Sigmoid colon (tissue), 7 donors: Measurements from ENCODE around the gene PWP2. TPM values are rescaled to one million over a fixed set of nuclear protein-coding genes. Genes with fewer than 3 reads are reported as not detected.

Experiments used
- DNase-seq: peaks from one replicate; pipeline ENCODE4 v3.0.0-alpha.2; 2019
- H3K27ac ChIP-seq, 4 donors: fragments of 200-600 bp; sonication (generic); one replicate each; pipeline ENCODE4 v1.5.1; 2016 to 2019; ENCODE audit warnings: mild to moderate bottlenecking in 1 of 4
- H3K27me3 ChIP-seq, 3 donors: fragments of 200-600 bp; sonication (generic); one replicate each; pipeline ENCODE4 v1.5.1; 2019; ENCODE audit warnings: mild to moderate bottlenecking in 1 of 3
- H3K36me3 ChIP-seq, 4 donors: fragments of 200-600 bp; sonication (generic); one replicate each; pipeline ENCODE4 v1.5.1; 2016 to 2019
- H3K4me1 ChIP-seq, 4 donors: fragments of 200-600 bp; sonication (generic); one replicate each; pipeline ENCODE4 v1.5.1; 2017 to 2019
- H3K4me3 ChIP-seq, 4 donors: fragments of 200-600 bp; sonication (generic); one replicate each; pipeline ENCODE4 v1.5.1; 2017 to 2019; ENCODE audit warnings: mild to moderate bottlenecking in 2 of 4, moderate library complexity in 1 of 4
- H3K9me3 ChIP-seq, 4 donors: fragments of 200-600 bp in 3 of 4; sonication (generic) in 3 of 4; one replicate each; pipeline versions ENCODE4 v1.5.1 to v1.6.1; 2013 to 2019
- CTCF ChIP-seq, 4 experiments: fragments of 450-650 bp in 3 of 4; fragments of 200-600 bp in 1 of 4; IDR thresholded peaks; one replicate each; pipeline ENCODE4 v1.5.1; 2016 to 2019; ENCODE audit warnings: antibody characterized with exemption in 4 of 4, mild to moderate bottlenecking in 3 of 4, moderate library complexity in 2 of 4
- EP300 ChIP-seq, 4 donors: sonication (generic); formaldehyde crosslinking; IDR thresholded peaks; one replicate each; pipeline ENCODE4 v1.6.1; 2017; ENCODE audit warnings: antibody characterized with exemption in 4 of 4
- POLR2A ChIP-seq, 2 donors: fragments of 450-650 bp; IDR thresholded peaks; one replicate each; pipeline ENCODE4 v1.6.1; 2016; ENCODE audit warnings: antibody characterized with exemption in 2 of 2, mild to moderate bottlenecking in 2 of 2, moderate library complexity in 2 of 2
- POLR2AphosphoS5 ChIP-seq, 4 donors: sonication (generic); formaldehyde crosslinking; IDR thresholded peaks; one replicate each; pipeline ENCODE4 v1.6.1; 2017; ENCODE audit warnings: antibody characterized with exemption in 4 of 4
- WGBS, 2 donors: extraction: QIAGEN DNeasy Blood & Tissue Kit; methylation state at CpG; one replicate each; pipeline ENCODE4 v1.1.7; 2013; 5-methylcytosine and 5-hydroxymethylcytosine counted together
- intact Hi-C: fragments of 100-400 bp; cut with DNase I; formaldehyde crosslinking; loops from one replicate; pipeline ENCODE4 v1.15.1; 2023
- polyA plus RNA-seq, 3 donors: library from polyadenylated mRNA; stranded (reverse); fragments of 200-250 nt; gene quantifications; one replicate each; pipeline ENCODE4 v1.2.3, GENCODE V29; 2013
- total RNA-seq, 4 donors: library from RNA; depleted of rRNA; stranded (reverse); fragments of >200 nt; gene quantifications; one replicate each; pipeline ENCODE4 v1.1.0, GENCODE V29; 2016
- donor health status: healthy with polysubstance abuse.
- donor health status: Bipolar disorder and iron deficiency.
- donor health status: healthy.

The PWP2 gene
- total and polyA plus RNA-seq, 7 donors, result 1.4 to 10.8 (median 4.3) TPM

GRCh38 chr21:44066116-44066515 lies 41.1 kb upstream of the PWP2 start:
- WGBS, 2 donors, result 88 to 93% methylated on average over 10 of the region's 10 CpGs
- Histone ChIP-seq H3K27me3 (no peaks in the 10 kb centered on the region), H3K36me3 (peaks cover 6 to 61% (median 11%) of the 10 kb centered on the region in 4 donors), H3K27ac (no peak overlapping the region), H3K4me1 (peaks cover 0 to 12% (median 10%) of the 10 kb centered on the region in 4 donors), H3K4me3 (no peak overlapping the region), H3K9me3 (no peaks in the 10 kb centered on the region)
- intact Hi-C loops, result no loop called here
- TF ChIP-seq EP300 (IDR thresholded peaks at IDR 0.05) (no peak), POLR2A (IDR thresholded peaks at IDR 0.05) (no peak), POLR2AphosphoS5 (IDR thresholded peaks at IDR 0.05) (no peak), CTCF (IDR thresholded peaks at IDR 0.05) (no peak)
- DNase-seq, result no peak

- intact Hi-C loops, result no loop called here
- H3K27ac ChIP-seq, result no peak overlapping the region
These were observed 40.0 kb upstream of the PWP2 start for GRCh38 chr21:44067011-44067839.

GRCh38 chr21:44070391-44070790 lies 36.8 kb upstream of the PWP2 start:
- 96 to 97% methylated on average over 7 of the region's 7 CpGs for WGBS, 2 donors
- Histone ChIP-seq H3K27ac (peak overlapping the region in 3 of 4 donors; percentile 38 to 63 (median 61)), H3K36me3 (peaks cover 7 to 38% (median 17%) of the 10 kb centered on the region in 4 donors), H3K27me3 (no peaks in the 10 kb centered on the region), H3K9me3 (no peaks in the 10 kb centered on the region), H3K4me3 (no peak overlapping the region), H3K4me1 (peaks cover 0 to 25% (median 15%) of the 10 kb centered on the region in 4 donors)
- TF ChIP-seq POLR2AphosphoS5 (IDR thresholded peaks at IDR 0.05) (no peak), POLR2A (IDR thresholded peaks at IDR 0.05) (no peak), EP300 (IDR thresholded peaks at IDR 0.05) (no peak), CTCF (IDR thresholded peaks at IDR 0.05) (no peak)
- intact Hi-C loops, result no loop called here
- no peak for DNase-seq

More at GRCh38 chr21:44067011-44067839, 40.0 kb upstream of the PWP2 start:
- Histone ChIP-seq H3K9me3 (no peaks in the 10 kb centered on the region), H3K4me1 (peaks cover 0 to 23% (median 15%) of the 10 kb centered on the region in 4 donors), H3K4me3 (no peak overlapping the region), H3K36me3 (peaks cover 6 to 51% (median 11%) of the 10 kb centered on the region in 4 donors), H3K27me3 (no peaks in the 10 kb centered on the region)
- TF ChIP-seq POLR2A (IDR thresholded peaks at IDR 0.05) (no peak), EP300 (IDR thresholded peaks at IDR 0.05) (no peak), CTCF (IDR thresholded peaks at IDR 0.05) (no peak), POLR2AphosphoS5 (IDR thresholded peaks at IDR 0.05) (no peak)
- WGBS, 2 donors, result 86 to 87% methylated on average over 15 of the region's 15 CpGs
- no peak for DNase-seq

GRCh38 chr21:44071359-44072104 lies 35.7 kb upstream of the PWP2 start:
- 91 to 93% methylated on average over 15 of the region's 15 CpGs for WGBS, 2 donors
- Histone ChIP-seq H3K36me3 (peaks cover 13 to 40% (median 18%) of the 10 kb centered on the region in 4 donors), H3K4me1 (peaks cover 0 to 25% (median 15%) of the 10 kb centered on the region in 4 donors), H3K4me3 (no peak overlapping the region), H3K9me3 (no peaks in the 10 kb centered on the region), H3K27me3 (no peaks in the 10 kb centered on the region), H3K27ac (peak overlapping the region in 3 of 4 donors; percentile 38 to 63 (median 61))
- intact Hi-C loops, result no loop called here
- no peak for TF ChIP-seq POLR2A (IDR thresholded peaks at IDR 0.05)
- no peak for TF ChIP-seq POLR2AphosphoS5 (IDR thresholded peaks at IDR 0.05)
- no peak for TF ChIP-seq EP300 (IDR thresholded peaks at IDR 0.05)
- TF ChIP-seq CTCF (IDR thresholded peaks at IDR 0.05), result no peak
- no peak for DNase-seq
